DOHH2 (cell line): ENCODE results near the gene GLCE.

Experiments
- H3F3A ChIP-seq: fragments of 200-600 bp; sonication (generic), shearing (Covaris generic); 2 replicates; pipeline ENCODE4 v1.6.0; 2016; ENCODE audit warnings: antibody characterized with exemption, mild to moderate bottlenecking; ENCODE audit not compliant: control insufficient read depth, insufficient read depth
- H3K27ac ChIP-seq: fragments of 200-600 bp; sonication (generic); 2 replicates; pipeline ENCODE4 v1.5.1; 2014; ENCODE audit warnings: low read depth, mild to moderate bottlenecking, low read length, moderate library complexity
- H3K27me3 ChIP-seq: fragments of 200-600 bp; sonication (generic); 2 replicates; pipeline ENCODE4 v1.6.1; 2014; ENCODE audit warnings: mild to moderate bottlenecking, low read length, mixed read lengths; ENCODE audit not compliant: control insufficient read depth
- H3K36me3 ChIP-seq: fragments of 200-600 bp; sonication (generic); 2 replicates; pipeline ENCODE4 v1.6.1; 2014; ENCODE audit warnings: mild to moderate bottlenecking, low read length, moderate library complexity, mixed read lengths; ENCODE audit not compliant: control insufficient read depth
- H3K4me1 ChIP-seq: fragments of 200-600 bp; sonication (generic); 2 replicates; pipeline ENCODE4 v1.6.1; 2014; ENCODE audit warnings: mild to moderate bottlenecking, low read length, mixed read lengths; ENCODE audit not compliant: control insufficient read depth
- H3K4me2 ChIP-seq: fragments of 200-600 bp; sonication (generic); 2 replicates; pipeline ENCODE4 v1.6.0; 2014; ENCODE audit warnings: mild to moderate bottlenecking, low read length, moderate library complexity
- H3K4me3 ChIP-seq: fragments of 200-600 bp; sonication (generic); 2 replicates; pipeline ENCODE4 v1.5.1; 2014; ENCODE audit warnings: mild to moderate bottlenecking, low read length, mixed read lengths
- H3K79me2 ChIP-seq: fragments of 200-600 bp; sonication (generic); 2 replicates; pipeline ENCODE4 v1.6.1; 2014; ENCODE audit warnings: mild to moderate bottlenecking, low read length, mixed read lengths; ENCODE audit not compliant: control insufficient read depth
- H3K9me2 ChIP-seq: fragments of 200-600 bp; sonication (generic); replicated peaks from 2 replicates; pipeline ENCODE4 v1.6.1; 2014; ENCODE audit warnings: mild to moderate bottlenecking, low read length, mixed read lengths; ENCODE audit not compliant: control insufficient read depth
- H3K9me3 ChIP-seq: fragments of 200-600 bp; sonication (generic); 2 replicates; pipeline ENCODE4 v1.6.1; 2014; ENCODE audit warnings: antibody characterized with exemption, low read length, mixed read lengths; ENCODE audit not compliant: control insufficient read depth, insufficient read depth
- H4K20me1 ChIP-seq: fragments of 200-600 bp; sonication (generic); 2 replicates; pipeline ENCODE4 v1.6.0; 2014; ENCODE audit warnings: low read depth, mild to moderate bottlenecking, antibody characterized with exemption, low read length, moderate library complexity; ENCODE audit not compliant: control insufficient read depth, insufficient read depth
- CTCF ChIP-seq: fragments of 200-600 bp; sonication (generic); IDR thresholded peaks from one replicate; pipeline ENCODE4 v1.5.1; 2014; ENCODE audit warnings: antibody characterized with exemption, mild to moderate bottlenecking, low read depth, low read length; ENCODE audit not compliant: poor library complexity, severe bottlenecking
- EZH2phosphoT487 ChIP-seq: fragments of 200-600 bp; sonication (generic); IDR thresholded peaks from 2 replicates; pipeline ENCODE4 v1.6.1; 2017; ENCODE audit warnings: borderline replicate concordance, mild to moderate bottlenecking, antibody characterized with exemption, low read length, moderate library complexity, mixed read lengths

GLCE gene

GRCh38 chr15:69161878-69162213, 1.4 kb downstream of the GLCE start:
- no peaks in the 10 kb centered on the region for H3K36me3 ChIP-seq
- no peaks in the 10 kb centered on the region for H3K9me2 ChIP-seq
- no peaks in the 10 kb centered on the region for H3K9me3 ChIP-seq
- H3K79me2 ChIP-seq: peaks cover 48% of the 10 kb centered on the region
- H3F3A ChIP-seq: no peaks in the 10 kb centered on the region
- peak overlapping the region; percentile 92 for H3K4me2 ChIP-seq
- no peaks in the 10 kb centered on the region; the same call in 1 of the 2 replicates for H4K20me1 ChIP-seq
- H3K27me3 ChIP-seq: no peaks in the 10 kb centered on the region
- H3K4me1 ChIP-seq: peaks cover 25% of the 10 kb centered on the region
- peak overlapping the region; percentile 84 for H3K4me3 ChIP-seq
- TF ChIP-seq EZH2phosphoT487 (no peak), CTCF (no peak)
- H3K27ac ChIP-seq: no peak overlapping the region

GRCh38 chr15:69163141-69163669, 2.8 kb downstream of the GLCE start:
- Histone ChIP-seq H3K4me1 (peaks cover 25% of the 10 kb centered on the region), H3K9me2 (no peaks in the 10 kb centered on the region), H3F3A (no peaks in the 10 kb centered on the region), H4K20me1 (no peaks in the 10 kb centered on the region; the same call in 1 of the 2 replicates), H3K4me2 (no peak overlapping the region), H3K27me3 (no peaks in the 10 kb centered on the region), H3K9me3 (no peaks in the 10 kb centered on the region), H3K79me2 (peaks cover 50% of the 10 kb centered on the region), H3K27ac (no peak overlapping the region), H3K36me3 (no peaks in the 10 kb centered on the region), H3K4me3 (no peak overlapping the region)
- TF ChIP-seq CTCF (no peak), EZH2phosphoT487 (no peak)

GRCh38 chr15:69164807-69165636, 4.6 kb downstream of the GLCE start:
- peaks cover 20% of the 10 kb centered on the region for H3K4me1 ChIP-seq
- H3K9me3 ChIP-seq: no peaks in the 10 kb centered on the region
- no peaks in the 10 kb centered on the region for H3F3A ChIP-seq
- no peaks in the 10 kb centered on the region for H3K27me3 ChIP-seq
- no peak overlapping the region for H3K4me3 ChIP-seq
- no peaks in the 10 kb centered on the region for H3K36me3 ChIP-seq
- TF ChIP-seq CTCF: no peak
- H3K79me2 ChIP-seq: peaks cover 50% of the 10 kb centered on the region
- no peak overlapping the region for H3K27ac ChIP-seq
- H3K4me2 ChIP-seq: no peak overlapping the region
- no peaks in the 10 kb centered on the region; the same call in 1 of the 2 replicates for H4K20me1 ChIP-seq
- H3K9me2 ChIP-seq: no peaks in the 10 kb centered on the region
